Measurements from ENCODE around the gene NEK4. TPM values are rescaled to one million over a fixed set of nuclear protein-coding genes. Genes with fewer than 3 reads are reported as not detected.

The NEK4 gene
- total and polyA plus RNA-seq, 2 of the 13 experiments (the other 11 are each of a cell fraction or from before 2014, with no cell fraction given): 16.5 to 38.0 TPM

DNA sequence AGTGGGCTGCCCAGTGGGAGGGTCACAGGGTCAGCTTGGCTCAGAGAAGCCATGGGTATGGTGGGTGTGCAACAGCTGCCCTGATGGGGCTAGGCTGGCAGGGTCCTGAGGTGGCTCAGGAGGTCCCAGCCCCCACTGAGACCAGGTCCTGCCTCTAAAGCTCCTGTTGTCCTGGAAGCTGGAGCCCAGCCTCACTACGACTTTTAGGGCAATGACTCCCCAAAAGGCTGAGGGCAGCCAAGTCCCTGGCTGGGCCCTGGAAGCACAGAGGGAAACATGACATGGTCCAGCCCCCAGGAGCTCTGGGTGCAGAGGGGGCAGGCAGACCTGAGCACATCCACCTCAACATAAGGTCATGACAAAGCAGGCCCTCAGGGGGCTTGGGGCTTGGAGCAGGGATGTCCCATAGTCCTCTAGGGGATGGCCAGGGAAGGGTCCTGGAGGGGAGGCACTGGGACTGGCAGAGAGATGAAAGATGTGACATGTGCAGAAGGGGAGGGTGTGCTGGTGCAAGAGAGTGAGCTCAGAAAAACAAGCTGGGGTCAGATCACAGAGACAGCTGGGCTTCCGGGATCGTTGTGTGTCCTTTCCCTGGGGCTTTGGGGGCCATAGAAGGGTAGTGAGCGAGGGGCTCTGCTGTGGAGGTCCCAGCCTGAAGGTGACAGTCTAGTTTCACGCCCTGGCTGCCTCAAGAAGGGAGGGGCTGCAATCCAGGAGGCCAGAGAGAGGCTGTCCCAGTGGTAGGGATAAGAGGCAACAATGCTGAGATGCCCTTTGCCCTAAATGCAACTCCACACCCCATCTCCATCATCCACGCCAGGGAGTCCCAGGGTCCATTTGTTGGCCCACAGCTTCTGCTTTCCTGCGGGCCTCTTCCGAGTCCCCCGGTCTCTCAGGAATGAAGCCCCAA is 23.2 kb upstream of the NEK4 start (continued):
- TF ChIP-seq, protein P1, sequence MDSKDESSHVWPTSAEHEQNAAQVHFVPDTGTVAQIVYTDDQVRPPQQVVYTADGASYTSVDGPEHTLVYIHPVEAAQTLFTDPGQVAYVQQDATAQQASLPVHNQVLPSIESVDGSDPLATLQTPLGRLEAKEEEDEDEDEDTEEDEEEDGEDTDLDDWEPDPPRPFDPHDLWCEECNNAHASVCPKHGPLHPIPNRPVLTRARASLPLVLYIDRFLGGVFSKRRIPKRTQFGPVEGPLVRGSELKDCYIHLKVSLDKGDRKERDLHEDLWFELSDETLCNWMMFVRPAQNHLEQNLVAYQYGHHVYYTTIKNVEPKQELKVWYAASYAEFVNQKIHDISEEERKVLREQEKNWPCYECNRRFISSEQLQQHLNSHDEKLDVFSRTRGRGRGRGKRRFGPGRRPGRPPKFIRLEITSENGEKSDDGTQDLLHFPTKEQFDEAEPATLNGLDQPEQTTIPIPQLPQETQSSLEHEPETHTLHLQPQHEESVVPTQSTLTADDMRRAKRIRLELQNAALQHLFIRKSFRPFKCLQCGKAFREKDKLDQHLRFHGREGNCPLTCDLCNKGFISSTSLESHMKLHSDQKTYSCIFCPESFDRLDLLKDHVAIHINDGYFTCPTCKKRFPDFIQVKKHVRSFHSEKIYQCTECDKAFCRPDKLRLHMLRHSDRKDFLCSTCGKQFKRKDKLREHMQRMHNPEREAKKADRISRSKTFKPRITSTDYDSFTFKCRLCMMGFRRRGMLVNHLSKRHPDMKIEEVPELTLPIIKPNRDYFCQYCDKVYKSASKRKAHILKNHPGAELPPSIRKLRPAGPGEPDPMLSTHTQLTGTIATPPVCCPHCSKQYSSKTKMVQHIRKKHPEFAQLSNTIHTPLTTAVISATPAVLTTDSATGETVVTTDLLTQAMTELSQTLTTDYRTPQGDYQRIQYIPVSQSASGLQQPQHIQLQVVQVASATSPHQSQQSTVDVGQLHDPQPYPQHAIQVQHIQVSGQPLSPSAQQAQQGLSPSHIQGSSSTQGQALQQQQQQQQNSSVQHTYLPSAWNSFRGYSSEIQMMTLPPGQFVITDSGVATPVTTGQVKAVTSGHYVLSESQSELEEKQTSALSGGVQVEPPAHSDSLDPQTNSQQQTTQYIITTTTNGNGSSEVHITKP (CRISPR knock-in tag; IDR thresholded peaks at IDR 0.05; ENCODE audit: low read depth): no peak
- TF ChIP-seq MTA1 (CRISPR knock-in tag; IDR thresholded peaks at IDR 0.05; ENCODE audit: borderline replicate concordance): no peak
- TF ChIP-seq TBP (CRISPR knock-in tag; IDR thresholded peaks at IDR 0.05): no peak
- no peak for TF ChIP-seq DR1 (CRISPR knock-in tag; IDR thresholded peaks at IDR 0.05)
- no peak for TF ChIP-seq ZNF629 (CRISPR knock-in tag; conservative IDR thresholded peaks at IDR 0.05)
- TF ChIP-seq ZNF484 (CRISPR knock-in tag; IDR thresholded peaks at IDR 0.05; ENCODE audit: borderline replicate concordance, low read depth): no peak
- no peak for TF ChIP-seq MAZ (IDR thresholded peaks at IDR 0.05; ENCODE audit: borderline replicate concordance, low read depth, low read length)
- 0 out of 2 replicates have a peak, but pooled peaks have one; percentile 13 for TF ChIP-seq MAZ (CRISPR knock-in tag; IDR thresholded peaks at IDR 0.05; ENCODE audit: low read depth)
- TF ChIP-seq ZNF782 (CRISPR knock-in tag; IDR thresholded peaks at IDR 0.05; ENCODE audit: borderline replicate concordance): no peak
- no peak for TF ChIP-seq ZNF121 (CRISPR knock-in tag; IDR thresholded peaks at IDR 0.05)
- 0 out of 2 replicates have a peak, but pooled peaks have one; percentile 42 for TF ChIP-seq ZNF792 (CRISPR knock-in tag; IDR thresholded peaks at IDR 0.05)
- TF ChIP-seq MED8 (CRISPR knock-in tag; IDR thresholded peaks at IDR 0.05; ENCODE audit: insufficient replicate concordance): no peak
- no peak for TF ChIP-seq RAD21 (CRISPR knock-in tag; IDR thresholded peaks at IDR 0.05)
- no peak for TF ChIP-seq ZNF556 (CRISPR knock-in tag; IDR thresholded peaks at IDR 0.05; ENCODE audit: borderline replicate concordance)
- no peak for TF ChIP-seq TBX3 (IDR thresholded peaks at IDR 0.05; ENCODE audit: borderline replicate concordance)
- TF ChIP-seq HHEX (CRISPR knock-in tag; IDR thresholded peaks at IDR 0.05): no peak
- no peak for TF ChIP-seq ZNF382 (CRISPR knock-in tag; IDR thresholded peaks at IDR 0.05; ENCODE audit: borderline replicate concordance)
- TF ChIP-seq KDM3A (CRISPR knock-in tag; IDR thresholded peaks at IDR 0.05; ENCODE audit: low read depth): no peak
- TF ChIP-seq, protein P2, sequence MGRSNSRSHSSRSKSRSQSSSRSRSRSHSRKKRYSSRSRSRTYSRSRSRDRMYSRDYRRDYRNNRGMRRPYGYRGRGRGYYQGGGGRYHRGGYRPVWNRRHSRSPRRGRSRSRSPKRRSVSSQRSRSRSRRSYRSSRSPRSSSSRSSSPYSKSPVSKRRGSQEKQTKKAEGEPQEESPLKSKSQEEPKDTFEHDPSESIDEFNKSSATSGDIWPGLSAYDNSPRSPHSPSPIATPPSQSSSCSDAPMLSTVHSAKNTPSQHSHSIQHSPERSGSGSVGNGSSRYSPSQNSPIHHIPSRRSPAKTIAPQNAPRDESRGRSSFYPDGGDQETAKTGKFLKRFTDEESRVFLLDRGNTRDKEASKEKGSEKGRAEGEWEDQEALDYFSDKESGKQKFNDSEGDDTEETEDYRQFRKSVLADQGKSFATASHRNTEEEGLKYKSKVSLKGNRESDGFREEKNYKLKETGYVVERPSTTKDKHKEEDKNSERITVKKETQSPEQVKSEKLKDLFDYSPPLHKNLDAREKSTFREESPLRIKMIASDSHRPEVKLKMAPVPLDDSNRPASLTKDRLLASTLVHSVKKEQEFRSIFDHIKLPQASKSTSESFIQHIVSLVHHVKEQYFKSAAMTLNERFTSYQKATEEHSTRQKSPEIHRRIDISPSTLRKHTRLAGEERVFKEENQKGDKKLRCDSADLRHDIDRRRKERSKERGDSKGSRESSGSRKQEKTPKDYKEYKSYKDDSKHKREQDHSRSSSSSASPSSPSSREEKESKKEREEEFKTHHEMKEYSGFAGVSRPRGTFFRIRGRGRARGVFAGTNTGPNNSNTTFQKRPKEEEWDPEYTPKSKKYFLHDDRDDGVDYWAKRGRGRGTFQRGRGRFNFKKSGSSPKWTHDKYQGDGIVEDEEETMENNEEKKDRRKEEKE (IDR thresholded peaks at IDR 0.05): no peak
- TF ChIP-seq CEBPG (CRISPR knock-in tag; IDR thresholded peaks at IDR 0.05): peak; percentile 20; the same call in 1 of the 2 replicates
- TF ChIP-seq, protein P3, sequence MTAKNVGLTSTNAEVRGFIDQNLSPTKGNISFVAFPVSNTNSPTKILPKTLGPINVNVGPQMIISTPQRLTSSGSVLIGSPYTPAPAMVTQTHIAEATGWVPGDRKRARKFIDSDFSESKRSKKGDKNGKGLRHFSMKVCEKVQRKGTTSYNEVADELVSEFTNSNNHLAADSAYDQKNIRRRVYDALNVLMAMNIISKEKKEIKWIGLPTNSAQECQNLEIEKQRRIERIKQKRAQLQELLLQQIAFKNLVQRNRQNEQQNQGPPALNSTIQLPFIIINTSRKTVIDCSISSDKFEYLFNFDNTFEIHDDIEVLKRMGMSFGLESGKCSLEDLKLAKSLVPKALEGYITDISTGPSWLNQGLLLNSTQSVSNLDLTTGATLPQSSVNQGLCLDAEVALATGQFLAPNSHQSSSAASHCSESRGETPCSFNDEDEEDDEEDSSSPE (CRISPR knock-in tag; IDR thresholded peaks at IDR 0.05): 0 out of 2 replicates have a peak, but pooled peaks have one; percentile 5
- no peak for TF ChIP-seq ARNTL (CRISPR knock-in tag; IDR thresholded peaks at IDR 0.05)
- no peak for TF ChIP-seq ZNF530 (CRISPR knock-in tag; IDR thresholded peaks at IDR 0.05; ENCODE audit: low read depth)

All from HepG2 (cell line).